ENCODE data around the gene TAF3.

The TAF3 gene

GRCh38 chr10:7933262-7933661 is 115.0 kb downstream of the TAF3 start:
- no peak for DNase-seq (ENCODE audit: low read depth in 2 of 3, low spot score in 2 of 3)

GRCh38 chr10:7933757-7934156 is 115.5 kb downstream of the TAF3 start:
- DNase-seq (ENCODE audit: low read depth in 2 of 3, low spot score in 2 of 3), result no peak

DNA sequence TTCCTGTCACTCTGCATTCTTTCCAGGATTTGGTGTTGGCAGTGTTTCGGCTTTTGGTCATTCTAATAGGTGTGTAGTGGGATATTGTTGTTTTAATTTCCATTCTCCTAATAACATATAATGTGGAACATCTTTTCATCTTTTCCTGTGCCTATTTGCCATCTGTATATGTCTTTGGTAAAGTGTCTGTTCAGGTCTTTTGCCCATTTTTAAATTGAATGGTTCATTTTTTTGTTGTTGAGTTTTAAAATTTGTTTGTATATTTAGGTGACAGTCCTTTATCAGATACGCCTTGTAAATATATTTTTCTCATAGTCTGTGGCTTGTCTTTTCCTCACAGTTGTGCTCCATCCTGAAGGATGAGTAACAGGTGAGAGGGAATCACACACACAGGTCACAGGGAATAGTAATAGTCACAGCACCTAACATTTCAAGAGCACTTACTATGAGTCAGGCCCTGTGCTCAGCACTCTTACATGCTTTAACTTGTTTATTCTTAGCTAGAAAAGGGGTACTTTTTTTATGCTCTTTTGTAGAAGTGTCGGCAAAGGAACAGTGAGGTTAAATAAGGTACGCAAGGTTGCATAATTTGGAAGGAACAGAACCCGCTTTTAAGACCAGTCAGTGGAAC is 119.1 kb downstream of the TAF3 start:
- no peak for DNase-seq (ENCODE audit: low read depth in 2 of 3, low spot score in 2 of 3)

GRCh38 chr10:7941576-7941975 is 123.3 kb downstream of the TAF3 start:
- no peak for DNase-seq (ENCODE audit: low read depth in 2 of 3, low spot score in 2 of 3)

GRCh38 chr10:7942316-7942715 is 124.0 kb downstream of the TAF3 start:
- no peak for DNase-seq (ENCODE audit: low read depth in 2 of 3, low spot score in 2 of 3)

DNA sequence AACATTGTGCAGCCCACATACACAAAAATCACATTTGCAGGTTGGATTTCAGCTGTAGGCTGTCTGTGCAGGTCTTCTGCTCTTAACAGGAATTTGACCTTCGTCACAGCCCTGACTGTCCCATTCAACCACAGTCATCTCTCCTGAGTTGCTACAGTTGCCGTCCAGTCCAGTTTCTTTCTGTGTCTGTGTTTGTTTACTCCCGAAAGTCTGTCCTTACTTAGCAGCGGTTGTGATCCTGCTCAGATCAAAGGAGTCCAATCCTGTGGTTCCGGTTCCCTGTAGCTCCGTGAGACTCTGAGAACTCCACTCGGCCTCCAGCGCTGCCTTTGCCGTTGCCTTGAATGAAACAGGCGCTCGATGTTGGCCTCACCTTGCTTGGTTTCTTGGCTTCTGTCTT is 124.6 kb downstream of the TAF3 start:
- DNase-seq (ENCODE audit: low read depth in 2 of 3, low spot score in 2 of 3), result no peak

DNA sequence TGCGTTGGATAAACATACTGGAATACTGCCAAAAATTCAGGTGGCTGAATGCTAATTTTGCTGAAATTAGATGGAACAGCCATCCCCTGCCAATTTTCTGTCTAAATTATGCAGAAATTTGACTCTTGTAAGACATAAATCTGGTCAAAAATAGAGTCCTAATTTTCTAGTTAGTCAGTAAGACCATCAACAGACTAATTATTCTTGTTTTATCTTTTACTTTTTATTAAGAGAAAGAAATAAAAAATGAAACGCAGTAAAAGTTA is 125.8 kb downstream of the TAF3 start:
- DNase-seq (ENCODE audit: low read depth in 2 of 3, low spot score in 2 of 3), result no peak

DNA sequence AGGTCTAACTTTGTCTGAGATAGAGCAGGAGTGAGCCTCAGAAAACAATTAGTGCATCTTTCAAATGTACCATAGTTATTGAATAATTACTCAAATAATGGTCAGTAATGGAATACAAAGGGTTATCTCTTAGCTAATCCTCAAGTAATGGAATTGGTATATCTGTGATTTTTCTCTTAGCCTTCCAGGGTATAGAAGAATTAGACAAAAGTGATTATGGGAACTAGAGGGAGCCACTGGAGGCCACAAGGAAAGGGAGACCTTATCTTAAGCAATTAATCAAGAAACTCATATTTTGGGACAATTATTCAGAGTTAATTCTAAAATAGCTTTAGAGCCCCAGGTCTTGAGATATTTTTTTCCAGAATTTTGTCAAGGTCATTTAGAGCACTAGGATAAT is 126.2 kb downstream of the TAF3 start:
- no peak for DNase-seq (ENCODE audit: low read depth in 2 of 3, low spot score in 2 of 3)

DNA sequence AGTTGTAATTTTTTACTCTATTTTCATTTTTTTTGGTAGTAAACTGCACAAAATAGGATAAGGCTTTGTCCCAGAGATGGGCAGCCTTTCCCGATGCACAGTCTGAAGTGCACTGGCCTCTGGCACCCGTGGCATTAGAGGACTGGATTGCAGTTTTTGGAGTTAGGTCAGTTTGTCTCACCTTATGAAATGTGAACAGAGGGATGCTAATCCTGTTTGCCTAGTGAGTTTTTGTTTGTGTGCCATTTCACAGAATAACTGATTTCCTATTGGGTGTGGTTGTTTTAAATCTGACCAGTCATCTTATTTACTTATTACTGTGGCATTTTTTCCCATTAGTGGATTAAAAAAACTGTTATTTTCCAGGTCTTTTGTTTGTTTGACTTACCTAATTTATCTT is 126.7 kb downstream of the TAF3 start:
- no peak for DNase-seq (ENCODE audit: low read depth in 2 of 3, low spot score in 2 of 3)

GRCh38 chr10:7945469-7946187 is 127.3 kb downstream of the TAF3 start:
- no peak for DNase-seq (ENCODE audit: low read depth in 2 of 3, low spot score in 2 of 3)

DNA sequence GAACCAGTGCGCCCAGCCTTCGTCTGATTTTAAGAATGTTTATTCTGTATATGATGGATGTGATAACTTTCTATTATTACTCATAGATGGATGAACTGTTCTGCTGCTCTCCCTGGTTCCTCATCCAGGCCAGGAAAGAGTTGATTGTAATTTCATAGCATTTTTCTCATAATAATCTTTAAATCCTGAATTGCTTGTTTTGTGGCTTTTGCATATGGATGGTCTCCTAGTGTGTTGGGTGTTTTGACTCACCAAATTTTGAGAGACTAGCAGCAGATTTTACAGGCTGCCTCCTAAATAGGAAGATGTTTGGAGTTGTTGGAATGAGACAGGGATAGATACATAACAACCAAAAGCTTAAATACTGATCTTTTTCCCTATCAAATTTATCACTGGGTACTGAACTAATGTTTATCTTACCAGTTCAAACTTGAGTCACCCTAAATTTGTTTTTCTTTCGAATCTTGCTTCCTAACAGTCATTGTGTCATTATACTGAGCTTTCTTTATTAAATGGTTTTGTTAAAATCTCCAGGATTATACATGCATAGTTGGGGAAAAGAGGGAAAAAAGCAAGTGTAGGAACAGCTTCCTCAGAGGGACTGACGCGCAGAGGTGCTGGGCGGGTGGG is 130.2 kb downstream of the TAF3 start:
- no peak for DNase-seq (ENCODE audit: low read depth in 2 of 3, low spot score in 2 of 3)

- DNase-seq (ENCODE audit: low read depth in 2 of 3, low spot score in 2 of 3), result no peak
Observed at GRCh38 chr10:7950981-7951847, 132.9 kb downstream of the TAF3 start.

GRCh38 chr10:7952266-7952665 is 134.0 kb downstream of the TAF3 start:
- no peak for DNase-seq (ENCODE audit: low read depth in 2 of 3, low spot score in 2 of 3)

DNA sequence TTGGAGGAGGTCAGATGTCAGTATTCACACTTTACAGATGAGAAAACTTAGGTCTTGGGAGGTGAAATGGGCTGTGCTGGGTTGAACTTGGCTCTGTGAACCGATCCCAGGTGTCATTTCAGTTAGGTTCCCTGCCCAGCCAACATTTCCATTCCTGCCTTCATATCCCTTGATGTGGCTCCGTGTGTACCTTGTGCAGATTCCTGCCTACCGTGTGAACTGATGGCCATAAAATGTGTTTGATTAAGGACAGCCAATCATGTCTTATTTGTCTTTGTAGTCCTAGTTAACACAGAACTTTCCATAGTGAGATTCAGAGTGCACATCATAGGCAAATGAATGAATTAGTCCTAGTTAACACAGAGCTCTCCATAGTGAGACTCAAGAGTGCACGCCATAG is 135.1 kb downstream of the TAF3 start:
- DNase-seq (ENCODE audit: low read depth in 2 of 3, low spot score in 2 of 3), result no peak

DNA sequence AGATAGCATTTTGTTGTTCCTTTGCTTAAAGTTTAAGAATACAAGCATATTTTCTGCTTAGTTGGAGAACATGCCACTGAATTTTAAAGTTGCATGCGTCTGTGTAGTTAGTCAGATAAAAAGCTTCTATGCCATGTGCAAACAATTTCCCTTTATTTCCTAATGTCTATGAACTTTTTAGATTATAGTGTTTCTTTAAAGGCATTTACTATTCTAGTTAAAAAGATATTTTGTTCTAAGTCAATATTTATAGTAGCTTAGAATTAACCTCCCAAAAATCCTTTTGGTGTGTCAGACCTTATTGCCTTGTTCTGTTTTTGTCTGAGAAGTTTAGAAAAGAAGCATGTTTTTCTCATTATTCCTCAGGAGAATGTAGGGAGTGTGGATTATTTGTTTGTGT is 137.1 kb downstream of the TAF3 start:
- DNase-seq (ENCODE audit: low read depth in 2 of 3, low spot score in 2 of 3), result no peak

GRCh38 chr10:7956508-7956907 is 138.2 kb downstream of the TAF3 start:
- DNase-seq (ENCODE audit: low read depth in 2 of 3, low spot score in 2 of 3), result no peak

DNA sequence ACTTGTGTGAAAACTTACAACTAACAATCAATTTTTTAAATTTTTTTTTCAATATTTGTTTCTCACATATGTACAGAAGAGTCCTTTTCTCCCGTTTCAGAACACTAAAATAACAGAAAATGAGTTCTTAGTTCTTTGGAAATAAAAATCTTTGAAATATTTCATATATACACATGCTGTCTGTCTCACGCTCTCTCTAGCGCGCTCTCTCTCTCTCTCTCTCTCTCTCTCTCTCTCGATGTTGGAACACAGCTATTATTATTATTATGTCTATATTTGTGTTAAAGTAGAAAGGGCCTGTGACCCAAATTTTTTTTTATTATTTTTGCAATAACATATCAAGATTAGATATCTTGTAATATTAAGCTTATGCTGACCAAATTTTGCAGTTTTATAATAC is 139.3 kb downstream of the TAF3 start:
- no peak for DNase-seq (ENCODE audit: low read depth in 2 of 3, low spot score in 2 of 3)

GRCh38 chr10:7958442-7958841 is 140.1 kb downstream of the TAF3 start:
- no peak for DNase-seq (ENCODE audit: low read depth in 2 of 3, low spot score in 2 of 3)

GRCh38 chr10:7960108-7960507 is 141.8 kb downstream of the TAF3 start:
- DNase-seq (ENCODE audit: low read depth in 2 of 3, low spot score in 2 of 3), result no peak

DNA sequence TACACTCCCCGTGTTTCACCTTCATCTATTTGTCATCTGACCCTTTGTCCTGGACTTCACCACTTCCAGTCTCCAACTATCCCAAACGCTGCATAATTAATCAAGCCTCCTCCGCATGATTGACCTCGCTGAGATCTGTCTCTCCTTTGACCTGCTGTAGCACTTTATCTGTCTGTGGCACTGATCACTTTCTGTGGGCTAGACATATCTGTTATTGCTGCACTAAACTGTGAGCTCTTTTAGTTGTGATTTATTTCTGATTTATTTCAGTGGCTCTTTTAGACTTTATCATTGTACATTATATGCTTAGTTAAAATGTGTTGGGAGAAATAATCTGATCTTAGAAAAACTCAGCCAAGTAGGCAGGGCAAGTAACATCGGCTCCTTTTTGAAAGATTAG is 144.3 kb downstream of the TAF3 start:
- DNase-seq (ENCODE audit: low read depth in 2 of 3, low spot score in 2 of 3), result no peak

DNA sequence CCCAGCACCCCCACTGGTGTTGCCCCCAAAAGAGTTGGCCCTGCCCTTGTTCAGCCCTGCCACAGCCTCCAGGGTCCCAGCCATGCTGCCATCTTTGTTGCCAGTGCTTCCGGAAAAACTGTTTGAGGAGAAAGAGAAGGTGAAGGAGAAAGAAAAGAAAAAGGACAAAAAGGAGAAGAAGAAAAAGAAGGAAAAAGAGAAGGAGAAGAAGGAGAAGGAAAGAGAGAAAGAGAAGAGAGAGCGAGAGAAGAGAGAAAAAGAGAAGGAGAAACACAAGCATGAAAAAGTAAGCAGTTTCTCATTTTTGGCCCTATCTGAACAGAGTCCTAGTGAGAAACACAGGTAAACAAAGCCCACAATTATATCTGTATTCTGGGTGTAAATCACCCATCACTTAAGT is 147.2 kb downstream of the TAF3 start:
- DNase-seq (ENCODE audit: low read depth in 2 of 3, low spot score in 2 of 3), result no peak

DNA sequence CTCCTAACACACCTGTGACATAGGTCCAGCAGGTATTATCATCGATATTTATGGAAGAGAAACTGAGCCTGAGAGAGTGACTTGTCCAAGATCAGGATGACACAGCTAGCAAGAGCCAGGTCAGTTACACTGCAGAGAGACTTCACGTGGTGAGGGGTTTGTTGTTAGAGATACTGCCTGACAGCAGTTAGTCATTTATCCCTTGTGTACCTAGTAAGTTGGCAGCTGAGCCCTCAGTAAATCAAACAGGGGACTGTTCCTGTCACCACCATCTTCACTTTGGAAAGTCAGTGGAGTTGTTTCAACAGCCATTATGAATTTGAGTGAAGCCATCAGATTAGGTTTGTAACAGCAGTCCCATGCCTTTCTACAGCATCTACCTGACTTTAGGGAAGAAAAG is 148.7 kb downstream of the TAF3 start:
- no peak for DNase-seq (ENCODE audit: low read depth in 2 of 3, low spot score in 2 of 3)

All from activated CD8-positive, alpha-beta memory T cell treated with anti-CD3 and anti-CD28 coated beads for 48 hours (primary cell).